HCT116 (cell line): ENCODE data around the gene BTBD9. TPM values are rescaled to one million over a fixed set of nuclear protein-coding genes. Genes with fewer than 3 reads are reported as not detected.

Experiments used
- ATAC-seq: fragments of 200-7000 bp; cut with Tn5 transposase; 2 replicates; pipeline ENCODE4 v1.9.1; 2020; ENCODE audit warnings: mild to moderate bottlenecking, moderate library complexity
- BruUV-seq: library from RNA; stranded (reverse); fragments of 400-500 nt; replicated peaks from 2 replicates; lab custom pipeline; 2021; lab: Mats Ljungman, UMichigan
- CTCF ChIA-PET: fragments of 300-600 bp; sonication (Branson Sonifier 250); formaldehyde crosslinking; loops from one replicate; lab custom pipeline; 2021; ENCODE audit warnings: antibody characterized with exemption; lab: Charles Lee
- POLR2A ChIA-PET: fragments of 300-600, 350-600 bp; sonication (Branson Sonifier 250); formaldehyde crosslinking; loops from one replicate; lab custom pipeline; 2021; ENCODE audit warnings: antibody characterized with exemption; lab: Charles Lee
- RAD21 ChIA-PET, 2 experiments: fragments of 300-600 bp; sonication (Branson Sonifier 250); formaldehyde crosslinking; loops; one replicate each; lab custom pipeline; 2023; ENCODE audit warnings: low total read pairs in 2 of 2; ENCODE audit not compliant: uncharacterized antibody in 2 of 2, unreplicated experiment in 2 of 2, low non-redundant PET in 1 of 2; lab: Charles Lee
- DNase-seq: peaks from one replicate; pipeline ENCODE4 v3.0.0-alpha.2; 2010; ENCODE audit warnings: low read depth, low spot score
- H2AFZ ChIP-seq: fragments of 200-600 bp; shearing (Covaris generic), sonication (generic); 2 replicates; pipeline ENCODE4 v1.6.1; 2017; ENCODE audit warnings: low read depth, mixed run types, mixed read lengths, antibody characterized with exemption, low read length; ENCODE audit not compliant: poor library complexity, severe bottlenecking
- H3K27ac ChIP-seq: 2 replicates; pipeline ENCODE4 v1.5.1; 2012; ENCODE audit warnings: low read depth, low read length
- H3K27me3 ChIP-seq: fragments of 200-600 bp; sonication (generic); 2 replicates; pipeline ENCODE4 v1.6.1; 2016; ENCODE audit warnings: mixed run types, low read length, mixed read lengths; ENCODE audit not compliant: insufficient read depth
- H3K36me3 ChIP-seq, 2 experiments: fragments of 200-500 bp in 1 of 2; fragments of 200-600 bp in 1 of 2; sonication (Bioruptor generic) in 1 of 2; sonication (generic) in 1 of 2; 2 replicates each; pipeline versions ENCODE4 v1.5.1 to v1.6.1; 2014 to 2016; ENCODE audit warnings: low read length in 2 of 2, inconsistent platforms in 1 of 2, mixed read lengths in 1 of 2, mixed run types in 1 of 2; ENCODE audit not compliant: insufficient read depth in 2 of 2, control insufficient read depth in 1 of 2
- H3K4me1 ChIP-seq, 2 experiments: fragments of 200-600 bp in 1 of 2; sonication (generic) in 1 of 2; 2 replicates each; pipeline versions ENCODE4 v1.5.1 to v1.6.1; 2012 to 2017; ENCODE audit warnings: low read length in 2 of 2, inconsistent platforms in 1 of 2, mild to moderate bottlenecking in 1 of 2, mixed read lengths in 1 of 2, mixed run types in 1 of 2, moderate library complexity in 1 of 2; ENCODE audit not compliant: insufficient read depth in 2 of 2, control insufficient read depth in 1 of 2
- H3K4me2 ChIP-seq: fragments of 200-600 bp; sonication (generic); 2 replicates; pipeline ENCODE4 v1.6.1; 2017; ENCODE audit warnings: mixed run types, low read length, mixed read lengths
- H3K4me3 ChIP-seq, 2 experiments: fragments of 200-600 bp in 1 of 2; sonication (generic) in 1 of 2; replicated peaks in 1 of 2; 2 replicates each; pipeline ENCODE4 v1.5.1; 2011 to 2016; ENCODE audit warnings: low read length in 2 of 2, control low read depth in 1 of 2, low read depth in 1 of 2, mild to moderate bottlenecking in 1 of 2, mixed read lengths in 1 of 2, mixed run types in 1 of 2
- H3K79me2 ChIP-seq: fragments of 200-600 bp; sonication (generic); 2 replicates; pipeline ENCODE4 v1.6.1; 2017; ENCODE audit warnings: mild to moderate bottlenecking, mixed run types, low read length, moderate library complexity, mixed read lengths; ENCODE audit not compliant: insufficient read depth
- H3K9ac ChIP-seq: fragments of 200-600 bp; sonication (generic); 2 replicates; pipeline ENCODE4 v1.6.1; 2016; ENCODE audit warnings: low read length, mixed read lengths
- H3K9me2 ChIP-seq: fragments of 200-600 bp; sonication (generic), shearing (Covaris generic); 2 replicates; pipeline ENCODE4 v1.6.1; 2017; ENCODE audit warnings: mixed run types, mild to moderate bottlenecking, moderate library complexity; ENCODE audit not compliant: insufficient read depth
- H3K9me3 ChIP-seq, 2 experiments: fragments of 200-500 bp in 1 of 2; fragments of 200-600 bp in 1 of 2; sonication (Bioruptor generic) in 1 of 2; sonication (generic) in 1 of 2; 2 replicates each; pipeline ENCODE4 v1.6.1; 2014 to 2017; ENCODE audit warnings: low read length in 2 of 2, mixed read lengths in 2 of 2, inconsistent platforms in 1 of 2, low read depth in 1 of 2, mild to moderate bottlenecking in 1 of 2, mixed run types in 1 of 2, moderate library complexity in 1 of 2; ENCODE audit not compliant: control insufficient read depth in 1 of 2, insufficient read depth in 1 of 2
- H4K20me1 ChIP-seq: fragments of 200-600 bp; sonication (generic), shearing (Covaris generic); 2 replicates; pipeline ENCODE4 v1.6.1; 2017; ENCODE audit warnings: mixed run types, mild to moderate bottlenecking, moderate library complexity; ENCODE audit not compliant: insufficient read depth
- CBX3 ChIP-seq: IDR thresholded peaks from 2 replicates; pipeline ENCODE4 v1.6.1; 2012; ENCODE audit warnings: low read depth
- EGR1 ChIP-seq: IDR thresholded peaks from 2 replicates; pipeline ENCODE4 v1.6.1; 2012; ENCODE audit warnings: low read depth
- EZH2phosphoT487 ChIP-seq: fragments of 200-600 bp; IDR thresholded peaks from 2 replicates; pipeline ENCODE4 v1.6.1; 2018; ENCODE audit warnings: antibody characterized with exemption, borderline replicate concordance
- FOSL1 ChIP-seq: IDR thresholded peaks from 2 replicates; pipeline ENCODE4 v1.6.1; 2012; ENCODE audit warnings: low read depth
- JUND ChIP-seq: IDR thresholded peaks from 2 replicates; pipeline ENCODE4 v1.6.1; 2012
- MAX ChIP-seq: IDR thresholded peaks from 2 replicates; pipeline ENCODE4 v1.6.1; 2012
- POLR2A ChIP-seq: IDR thresholded peaks from 2 replicates; pipeline ENCODE4 v1.7.0; 2011; ENCODE audit warnings: borderline replicate concordance; ENCODE audit not compliant: insufficient read depth, insufficient read length; ENCODE audit errors: extremely low read depth
- RAD21 ChIP-seq: IDR thresholded peaks from 2 replicates; pipeline ENCODE4 v1.6.1; 2012; ENCODE audit warnings: low read depth, mild to moderate bottlenecking
- REST ChIP-seq: IDR thresholded peaks from 2 replicates; pipeline ENCODE4 v1.6.1; 2012; ENCODE audit warnings: low read depth
- SIN3A ChIP-seq: IDR thresholded peaks from 2 replicates; pipeline ENCODE4 v1.6.1; 2012; ENCODE audit warnings: low read depth
- SP1 ChIP-seq: IDR thresholded peaks from 2 replicates; pipeline ENCODE4 v1.6.1; 2012; ENCODE audit warnings: low read depth
- SRF ChIP-seq: IDR thresholded peaks from 2 replicates; pipeline ENCODE4 v1.6.1; 2012; ENCODE audit warnings: low read depth
- YY1 ChIP-seq: IDR thresholded peaks from 2 replicates; pipeline ENCODE4 v1.6.1; 2011; ENCODE audit warnings: low read length, low read depth, moderate library complexity, mild to moderate bottlenecking; ENCODE audit not compliant: insufficient replicate concordance; ENCODE audit errors: extremely low read depth
- intact Hi-C: fragments of 100-400 bp; cut with micrococcal nuclease; formaldehyde crosslinking; loops from 2 replicates; pipeline ENCODE4 v1.10.0; 2022
- total RNA-seq: library from RNA; stranded (reverse); gene quantifications from one replicate; pipeline ENCODE4 v1.2.1, GENCODE V29; 2021; ENCODE audit not compliant: unreplicated experiment
- TF ChIP-seq, protein P1 (sequence below), 3 experiments: fragments of 200-600 bp in 1 of 3; sonication (generic) in 1 of 3; IDR thresholded peaks in 2 of 3; conservative IDR thresholded peaks in 1 of 3; 2 replicates each; pipeline ENCODE4 v1.5.1; 2012 to 2017; ENCODE audit warnings: low read depth in 2 of 3, low read length in 2 of 3, antibody characterized with exemption in 1 of 3, borderline replicate concordance in 1 of 3, control low read depth in 1 of 3, mild to moderate bottlenecking in 1 of 3, mixed read lengths in 1 of 3, mixed run types in 1 of 3, moderate library complexity in 1 of 3; ENCODE audit not compliant: insufficient read depth in 1 of 3
- TF ChIP-seq, protein P2 (sequence below): IDR thresholded peaks from 2 replicates; pipeline ENCODE4 v1.6.1; 2011; ENCODE audit warnings: mild to moderate bottlenecking, low read length, moderate library complexity; ENCODE audit not compliant: insufficient replicate concordance; ENCODE audit errors: extremely low read depth

Gene BTBD9
- total RNA-seq, 1 experiment from 2014 or later: 10.9 TPM

DNA sequence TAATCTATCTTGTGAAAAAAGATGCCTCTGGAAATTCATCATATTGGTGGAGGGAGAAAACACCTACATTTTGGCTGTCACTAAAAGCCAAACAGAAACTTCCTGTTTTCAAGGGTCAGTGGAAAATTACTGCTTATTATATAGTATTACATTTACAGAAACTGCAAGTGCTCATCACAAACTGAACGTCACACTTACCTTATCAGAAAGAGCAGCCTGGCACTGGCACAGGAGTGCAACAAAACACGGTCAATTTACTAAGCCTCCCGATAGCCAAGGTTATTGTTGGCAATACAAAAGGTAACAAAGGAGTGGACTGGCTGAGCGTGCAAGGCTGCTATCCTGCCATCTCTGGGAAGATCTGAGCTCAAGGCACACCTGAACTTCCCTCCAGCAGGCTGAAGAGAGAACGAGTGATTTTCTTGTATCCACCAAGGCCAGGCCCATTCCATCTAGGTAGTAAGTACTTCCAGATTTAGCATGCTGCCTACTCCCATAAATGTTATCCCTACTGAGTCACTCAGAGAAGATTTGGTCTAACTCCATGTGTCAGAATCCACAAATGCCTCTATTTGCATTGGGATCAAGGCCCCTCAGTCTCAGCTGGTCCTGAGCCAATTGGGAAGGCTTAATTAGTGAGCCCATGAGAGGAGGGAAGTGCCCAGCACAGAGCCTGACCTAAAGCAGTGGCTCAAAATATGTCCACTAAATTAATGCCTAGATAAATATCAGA, 399.8 kb downstream of the BTBD9 start:
- Histone ChIP-seq H3K4me2 (no peak overlapping the region), H3K4me3 (no peak overlapping the region), H3K79me2 (no peaks in the 10 kb centered on the region), H3K4me1 (peaks cover 0 to 8% of the 10 kb centered on the region in 2 experiments; a peak in 1 of 4 replicates), H4K20me1 (no peaks in the 10 kb centered on the region), H3K27me3 (no peaks in the 10 kb centered on the region), H3K9ac (no peak overlapping the region), H3K9me2 (no peaks in the 10 kb centered on the region), H3K36me3 (no peaks in the 10 kb centered on the region), H3K9me3 (no peaks in the 10 kb centered on the region), H3K27ac (no peak overlapping the region), H2AFZ (no peak overlapping the region)
- RAD21 ChIA-PET: no interaction called here
- intact Hi-C loops: no loop called here
- POLR2A ChIA-PET: no interaction called here
- DNase-seq (no peak), ATAC-seq (no peak)
- no TSS peak for BruUV-seq
- no peak for TF ChIP-seq EGR1
- TF ChIP-seq YY1: no peak
- TF ChIP-seq FOSL1: no peak
- no peak for TF ChIP-seq CBX3
- TF ChIP-seq JUND: no peak
- TF ChIP-seq EZH2phosphoT487: no peak
- no peak for TF ChIP-seq RAD21
- TF ChIP-seq POLR2A: no peak
- TF ChIP-seq, protein P1, sequence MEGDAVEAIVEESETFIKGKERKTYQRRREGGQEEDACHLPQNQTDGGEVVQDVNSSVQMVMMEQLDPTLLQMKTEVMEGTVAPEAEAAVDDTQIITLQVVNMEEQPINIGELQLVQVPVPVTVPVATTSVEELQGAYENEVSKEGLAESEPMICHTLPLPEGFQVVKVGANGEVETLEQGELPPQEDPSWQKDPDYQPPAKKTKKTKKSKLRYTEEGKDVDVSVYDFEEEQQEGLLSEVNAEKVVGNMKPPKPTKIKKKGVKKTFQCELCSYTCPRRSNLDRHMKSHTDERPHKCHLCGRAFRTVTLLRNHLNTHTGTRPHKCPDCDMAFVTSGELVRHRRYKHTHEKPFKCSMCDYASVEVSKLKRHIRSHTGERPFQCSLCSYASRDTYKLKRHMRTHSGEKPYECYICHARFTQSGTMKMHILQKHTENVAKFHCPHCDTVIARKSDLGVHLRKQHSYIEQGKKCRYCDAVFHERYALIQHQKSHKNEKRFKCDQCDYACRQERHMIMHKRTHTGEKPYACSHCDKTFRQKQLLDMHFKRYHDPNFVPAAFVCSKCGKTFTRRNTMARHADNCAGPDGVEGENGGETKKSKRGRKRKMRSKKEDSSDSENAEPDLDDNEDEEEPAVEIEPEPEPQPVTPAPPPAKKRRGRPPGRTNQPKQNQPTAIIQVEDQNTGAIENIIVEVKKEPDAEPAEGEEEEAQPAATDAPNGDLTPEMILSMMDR (IDR thresholded peaks at IDR 0.05 in 2 of 3, conservative IDR thresholded peaks at IDR 0.05 in 1 of 3; ENCODE audit: borderline replicate concordance in 1 of 3, insufficient read depth in 1 of 3, low read depth in 2 of 3, low read length in 2 of 3): no peak
- no peak for TF ChIP-seq REST
- no peak for TF ChIP-seq MAX
- TF ChIP-seq SP1: no peak
- no peak for TF ChIP-seq SRF
- TF ChIP-seq, protein P2, sequence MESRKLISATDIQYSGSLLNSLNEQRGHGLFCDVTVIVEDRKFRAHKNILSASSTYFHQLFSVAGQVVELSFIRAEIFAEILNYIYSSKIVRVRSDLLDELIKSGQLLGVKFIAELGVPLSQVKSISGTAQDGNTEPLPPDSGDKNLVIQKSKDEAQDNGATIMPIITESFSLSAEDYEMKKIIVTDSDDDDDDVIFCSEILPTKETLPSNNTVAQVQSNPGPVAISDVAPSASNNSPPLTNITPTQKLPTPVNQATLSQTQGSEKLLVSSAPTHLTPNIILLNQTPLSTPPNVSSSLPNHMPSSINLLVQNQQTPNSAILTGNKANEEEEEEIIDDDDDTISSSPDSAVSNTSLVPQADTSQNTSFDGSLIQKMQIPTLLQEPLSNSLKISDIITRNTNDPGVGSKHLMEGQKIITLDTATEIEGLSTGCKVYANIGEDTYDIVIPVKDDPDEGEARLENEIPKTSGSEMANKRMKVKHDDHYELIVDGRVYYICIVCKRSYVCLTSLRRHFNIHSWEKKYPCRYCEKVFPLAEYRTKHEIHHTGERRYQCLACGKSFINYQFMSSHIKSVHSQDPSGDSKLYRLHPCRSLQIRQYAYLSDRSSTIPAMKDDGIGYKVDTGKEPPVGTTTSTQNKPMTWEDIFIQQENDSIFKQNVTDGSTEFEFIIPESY: no peak
- no peak for TF ChIP-seq SIN3A
- CTCF ChIA-PET: no interaction called here
